HepG2 (cell line): ENCODE data around the gene ANKRD11. TPM values are rescaled to one million over a fixed set of nuclear protein-coding genes. Genes with fewer than 3 reads are reported as not detected.

Experiments used
- ADNP ChIP-seq: sonication (generic); formaldehyde crosslinking; IDR thresholded peaks from 2 replicates; pipeline ENCODE4 v1.4.0; 2020; ENCODE audit warnings: missing genetic modification reagents
- CAMTA2 ChIP-seq: sonication (generic); formaldehyde crosslinking; IDR thresholded peaks from 2 replicates; pipeline ENCODE4 v1.4.0; 2020; ENCODE audit warnings: mild to moderate bottlenecking, missing genetic modification reagents, borderline replicate concordance
- EZH2 ChIP-seq: conservative IDR thresholded peaks from 2 replicates; pipeline ENCODE4 v1.6.1; 2012; ENCODE audit warnings: mild to moderate bottlenecking, low read depth, low read length, moderate library complexity
- HHEX ChIP-seq: IDR thresholded peaks from 2 replicates; pipeline ENCODE4 v1.6.1; 2016; ENCODE audit warnings: control low read depth
- JUN ChIP-seq: sonication (generic); formaldehyde crosslinking; IDR thresholded peaks from 2 replicates; pipeline ENCODE4 v1.4.0; 2020; ENCODE audit warnings: mild to moderate bottlenecking, missing genetic modification reagents
- KLF6 ChIP-seq: IDR thresholded peaks from 2 replicates; pipeline ENCODE4 v1.8.0; 2016; ENCODE audit warnings: missing biosample characterization, missing genetic modification reagents
- MXD4 ChIP-seq: IDR thresholded peaks from 2 replicates; pipeline ENCODE4 v1.6.1; 2016; ENCODE audit warnings: mild to moderate bottlenecking, missing biosample characterization, missing genetic modification reagents
- MYNN ChIP-seq: sonication (generic); formaldehyde crosslinking; IDR thresholded peaks from 2 replicates; pipeline ENCODE4 v1.4.0; 2020; ENCODE audit warnings: mild to moderate bottlenecking, low read depth, missing genetic modification reagents
- NBN ChIP-seq: fragments of 450-650 bp; conservative IDR thresholded peaks from 2 replicates; pipeline ENCODE4 v1.6.1; 2017
- NR2F6 ChIP-seq, 2 experiments: IDR thresholded peaks; 2 replicates each; pipeline ENCODE4 v1.6.1; 2016; ENCODE audit warnings: antibody characterized with exemption in 1 of 2, mild to moderate bottlenecking in 1 of 2
- PHF5A ChIP-seq: IDR thresholded peaks from one replicate; pipeline ENCODE4 v1.6.1; 2018; ENCODE audit warnings: low read depth, missing genetic modification reagents; ENCODE audit not compliant: unreplicated experiment
- POGZ ChIP-seq: sonication (generic); formaldehyde crosslinking; IDR thresholded peaks from 2 replicates; pipeline ENCODE4 v1.4.0; 2020; ENCODE audit warnings: mild to moderate bottlenecking, missing genetic modification reagents
- SP2 ChIP-seq: sonication (generic); formaldehyde crosslinking; IDR thresholded peaks from 2 replicates; pipeline ENCODE4 v1.5.1; 2020; ENCODE audit warnings: mild to moderate bottlenecking, missing genetic modification reagents
- TEAD2 ChIP-seq: sonication (generic); formaldehyde crosslinking; IDR thresholded peaks from 2 replicates; pipeline ENCODE4 v1.9.0; 2021; ENCODE audit warnings: missing genetic modification reagents
- TOPORS ChIP-seq: sonication (generic); formaldehyde crosslinking; IDR thresholded peaks from 2 replicates; pipeline ENCODE4 v1.8.0; 2023; ENCODE audit warnings: mild to moderate bottlenecking, missing genetic modification reagents
- ZBTB46 ChIP-seq: sonication (generic); formaldehyde crosslinking; IDR thresholded peaks from 2 replicates; pipeline ENCODE4 v1.4.0; 2020; ENCODE audit warnings: mild to moderate bottlenecking, missing genetic modification reagents, borderline replicate concordance
- ZBTB7B ChIP-seq: sonication (generic); formaldehyde crosslinking; IDR thresholded peaks from 2 replicates; pipeline ENCODE4 v1.4.0; 2020; ENCODE audit warnings: missing genetic modification reagents
- ZNF136 ChIP-seq: sonication (generic); formaldehyde crosslinking; IDR thresholded peaks from 2 replicates; pipeline ENCODE4 v1.8.1; 2022; ENCODE audit warnings: low read depth, mild to moderate bottlenecking, moderate library complexity, missing genetic modification reagents
- ZNF24 ChIP-seq: fragments of 450-650 bp; IDR thresholded peaks from 2 replicates; pipeline ENCODE4 v1.6.1; 2017; ENCODE audit warnings: antibody characterized with exemption, mild to moderate bottlenecking
- ZNF362 ChIP-seq: sonication (generic); formaldehyde crosslinking; IDR thresholded peaks from 2 replicates; pipeline ENCODE4 v1.4.0; 2020; ENCODE audit warnings: missing genetic modification reagents, mild to moderate bottlenecking, borderline replicate concordance
- ZNF512 ChIP-seq: sonication (generic); formaldehyde crosslinking; IDR thresholded peaks from 2 replicates; pipeline ENCODE4 v1.4.0; 2020; ENCODE audit warnings: mild to moderate bottlenecking, missing genetic modification reagents
- ZNF574 ChIP-seq: sonication (generic); formaldehyde crosslinking; IDR thresholded peaks from 2 replicates; pipeline ENCODE4 v1.4.0; 2020; ENCODE audit warnings: missing genetic modification reagents
- ZNF691 ChIP-seq: sonication (generic); formaldehyde crosslinking; IDR thresholded peaks from 2 replicates; pipeline ENCODE4 v1.4.0; 2020; ENCODE audit warnings: missing genetic modification reagents, low read depth, mild to moderate bottlenecking, borderline replicate concordance
- ZNF761 ChIP-seq: sonication (generic); formaldehyde crosslinking; conservative IDR thresholded peaks from 2 replicates; pipeline ENCODE4 v1.4.0; 2020; ENCODE audit warnings: mild to moderate bottlenecking, missing genetic modification reagents
- ZNF816 ChIP-seq: sonication (generic); formaldehyde crosslinking; IDR thresholded peaks from 2 replicates; pipeline ENCODE4 v1.8.0; 2022; ENCODE audit warnings: missing genetic modification reagents, mild to moderate bottlenecking, borderline replicate concordance
- polyA plus RNA-seq, 8 experiments: library from polyadenylated mRNA; depleted of rRNA in 3 of 8; stranded (reverse) in 7 of 8; unstranded in 1 of 8; fragments of >200 nt; fragmentation: Illumina TruSeq in 4 of 8; extraction: Trizol in 4 of 8; gene quantifications; 2 replicates each; pipeline versions ENCODE4 v1.2.1 to v1.2.3, GENCODE V29; 2011 to 2016; ENCODE audit warnings: low read depth in 4 of 8, missing spikeins in 1 of 8, mixed read lengths in 1 of 8; ENCODE audit not compliant: insufficient read depth in 1 of 8
- total RNA-seq, 5 experiments: library from RNA; depleted of rRNA; stranded (reverse); fragments of >200 nt; fragmentation: Illumina TruSeq; extraction: Trizol; gene quantifications; 2 replicates each; pipeline ENCODE4 v1.2.3, GENCODE V29; 2016; ENCODE audit warnings: low read depth in 1 of 5

Gene ANKRD11
- total and polyA plus RNA-seq, 2 of the 13 experiments (the other 11 are each of a cell fraction or from before 2014, with no cell fraction given): 21.4 to 38.4 TPM

GRCh38 chr16:89338863-89339262 is 151.5 kb downstream of the ANKRD11 start (continued):
- TF ChIP-seq ZNF574 (CRISPR knock-in tag) (peak; percentile 57), ZBTB46 (CRISPR knock-in tag) (no peak), SP2 (no peak), CAMTA2 (CRISPR knock-in tag) (no peak), ZNF816 (CRISPR knock-in tag) (no peak), ZNF136 (CRISPR knock-in tag) (no peak), TEAD2 (no peak), JUN (no peak), ZNF691 (CRISPR knock-in tag) (no peak), ZBTB7B (peak; percentile 33; the same call in 1 of the 2 replicates), NR2F6 (IDR thresholded peaks at IDR 0.05) (no peak), NR2F6 (CRISPR knock-in tag; IDR thresholded peaks at IDR 0.05) (peak; percentile 54; the same call in 1 of the 2 replicates), MYNN (no peak), KLF6 (no peak), ZNF24 (no peak), PHF5A (CRISPR knock-in tag) (no peak), ZNF362 (no peak), ZNF512 (CRISPR knock-in tag) (no peak), HHEX (CRISPR knock-in tag) (no peak), ZNF761 (CRISPR knock-in tag) (no peak), TOPORS (CRISPR knock-in tag) (no peak), ADNP (no peak), NBN (no peak), MXD4 (0 out of 2 replicates have a peak, but pooled peaks have one; percentile 10), EZH2 (no peak), POGZ (CRISPR knock-in tag) (peak; percentile 37; the same call in 1 of the 2 replicates)
